WERI-Rb-1 (cell line): Measurements from ENCODE around the gene ARHGAP27.

Experiments
- DNase-seq: peaks from one replicate; pipeline ENCODE4 v3.0.0-alpha.2; 2020
- H3K27ac ChIP-seq: fragments of 250-450 bp; sonication (Bioruptor Pico); 2 replicates; pipeline ENCODE4 v1.5.1; 2020; ENCODE audit warnings: mild to moderate bottlenecking, moderate library complexity
- H3K27me3 ChIP-seq: fragments of 250-450 bp; sonication (Bioruptor Pico); 2 replicates; pipeline ENCODE4 v1.5.1; 2021; ENCODE audit warnings: mild to moderate bottlenecking, low read depth, moderate library complexity; ENCODE audit not compliant: insufficient read depth, severe bottlenecking
- H3K36me3 ChIP-seq: fragments of 250-450 bp; sonication (Bioruptor Pico); 2 replicates; pipeline ENCODE4 v1.5.1; 2020; ENCODE audit warnings: mild to moderate bottlenecking, moderate library complexity
- H3K4me3 ChIP-seq: 2 replicates; pipeline ENCODE4 v1.5.1; 2011; ENCODE audit warnings: low read depth, mild to moderate bottlenecking, control low read depth, low read length
- H3K9me3 ChIP-seq: fragments of 250-450 bp; sonication (Bioruptor Pico); 2 replicates; pipeline ENCODE4 v1.5.1; 2021; ENCODE audit warnings: mild to moderate bottlenecking, moderate library complexity; ENCODE audit not compliant: severe bottlenecking
- TF ChIP-seq, protein P1 (sequence below): IDR thresholded peaks from 2 replicates; pipeline ENCODE4 v1.5.1; 2011; ENCODE audit warnings: low read depth, mild to moderate bottlenecking, control low read depth, inconsistent platforms, low read length

The ARHGAP27 gene

DNA sequence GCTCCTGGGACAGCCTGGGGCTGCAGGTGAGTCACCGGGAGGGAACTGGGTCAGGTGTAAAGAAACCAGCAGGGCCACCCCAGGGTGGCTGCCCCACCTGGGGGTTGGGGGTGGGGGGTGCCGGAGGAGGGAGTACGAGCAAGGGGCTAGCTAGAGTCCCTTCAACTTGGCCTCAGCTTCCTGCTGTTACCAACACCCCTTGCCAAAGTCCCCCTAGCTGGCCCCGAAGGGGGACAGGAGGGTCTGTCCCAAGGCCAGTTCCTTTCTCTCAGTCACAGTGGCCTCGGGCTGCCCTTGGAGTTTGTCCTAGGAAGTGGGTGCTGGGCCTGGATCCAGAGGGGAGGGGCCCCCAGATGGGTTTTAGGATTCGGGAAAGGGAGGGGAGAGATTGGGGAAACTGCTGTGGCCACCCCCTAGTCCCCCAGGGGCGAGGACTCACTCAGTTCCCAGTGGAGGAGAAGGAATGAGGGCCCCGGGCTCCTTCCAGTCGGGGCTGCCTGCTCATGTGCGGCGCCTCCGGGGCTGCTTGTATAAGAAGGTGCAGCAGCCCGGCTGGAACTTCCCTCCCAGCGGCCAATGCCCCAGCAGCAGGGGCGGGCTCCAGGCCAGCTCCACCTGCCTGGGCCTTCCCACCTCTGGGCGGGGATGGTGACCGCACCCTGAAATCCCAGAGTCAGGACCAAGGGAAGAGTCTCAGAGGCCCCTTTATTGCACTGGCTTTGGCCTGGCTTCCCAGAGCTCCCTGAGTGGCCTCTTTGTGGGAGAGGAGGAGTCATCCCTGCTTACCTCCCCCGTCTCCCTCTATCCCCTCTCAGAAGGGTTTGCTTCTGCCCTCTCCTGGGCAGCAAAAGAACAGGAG, 7.3 kb downstream of the ARHGAP27 start:
- Histone ChIP-seq H3K27ac (peak overlapping the region; percentile 71), H3K4me3 (peak overlapping the region; percentile 54), H3K36me3 (no peaks in the 10 kb centered on the region), H3K27me3 (peaks cover 18% of the 10 kb centered on the region), H3K9me3 (no peaks in the 10 kb centered on the region)
- DNase-seq: peak; percentile 96
- TF ChIP-seq, protein P1, sequence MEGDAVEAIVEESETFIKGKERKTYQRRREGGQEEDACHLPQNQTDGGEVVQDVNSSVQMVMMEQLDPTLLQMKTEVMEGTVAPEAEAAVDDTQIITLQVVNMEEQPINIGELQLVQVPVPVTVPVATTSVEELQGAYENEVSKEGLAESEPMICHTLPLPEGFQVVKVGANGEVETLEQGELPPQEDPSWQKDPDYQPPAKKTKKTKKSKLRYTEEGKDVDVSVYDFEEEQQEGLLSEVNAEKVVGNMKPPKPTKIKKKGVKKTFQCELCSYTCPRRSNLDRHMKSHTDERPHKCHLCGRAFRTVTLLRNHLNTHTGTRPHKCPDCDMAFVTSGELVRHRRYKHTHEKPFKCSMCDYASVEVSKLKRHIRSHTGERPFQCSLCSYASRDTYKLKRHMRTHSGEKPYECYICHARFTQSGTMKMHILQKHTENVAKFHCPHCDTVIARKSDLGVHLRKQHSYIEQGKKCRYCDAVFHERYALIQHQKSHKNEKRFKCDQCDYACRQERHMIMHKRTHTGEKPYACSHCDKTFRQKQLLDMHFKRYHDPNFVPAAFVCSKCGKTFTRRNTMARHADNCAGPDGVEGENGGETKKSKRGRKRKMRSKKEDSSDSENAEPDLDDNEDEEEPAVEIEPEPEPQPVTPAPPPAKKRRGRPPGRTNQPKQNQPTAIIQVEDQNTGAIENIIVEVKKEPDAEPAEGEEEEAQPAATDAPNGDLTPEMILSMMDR: peak; percentile 80

DNA sequence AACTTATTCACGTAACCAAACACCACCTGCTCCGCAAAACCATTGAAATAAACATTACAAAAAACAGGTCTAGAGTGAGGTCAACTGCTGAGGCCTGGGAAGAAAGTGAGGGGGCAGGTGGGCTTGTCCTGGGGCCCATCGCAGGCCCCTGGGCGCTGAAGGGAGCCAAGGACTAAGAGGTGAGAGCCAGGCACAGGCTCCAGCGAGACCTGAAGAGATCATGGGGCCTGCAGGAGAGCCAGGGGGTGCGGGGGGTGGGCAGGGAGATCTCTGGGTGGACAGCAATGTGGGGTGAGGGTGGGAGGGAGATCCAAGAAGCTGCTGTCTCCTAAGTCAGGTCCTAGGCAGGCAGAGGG, 7.9 kb downstream of the ARHGAP27 start:
- Histone ChIP-seq H3K27me3 (peaks cover 13% of the 10 kb centered on the region), H3K9me3 (no peaks in the 10 kb centered on the region), H3K36me3 (no peaks in the 10 kb centered on the region), H3K4me3 (peak overlapping the region; percentile 54), H3K27ac (no peak overlapping the region)
- DNase-seq: no peak
- TF ChIP-seq, protein P1: no peak

DNA sequence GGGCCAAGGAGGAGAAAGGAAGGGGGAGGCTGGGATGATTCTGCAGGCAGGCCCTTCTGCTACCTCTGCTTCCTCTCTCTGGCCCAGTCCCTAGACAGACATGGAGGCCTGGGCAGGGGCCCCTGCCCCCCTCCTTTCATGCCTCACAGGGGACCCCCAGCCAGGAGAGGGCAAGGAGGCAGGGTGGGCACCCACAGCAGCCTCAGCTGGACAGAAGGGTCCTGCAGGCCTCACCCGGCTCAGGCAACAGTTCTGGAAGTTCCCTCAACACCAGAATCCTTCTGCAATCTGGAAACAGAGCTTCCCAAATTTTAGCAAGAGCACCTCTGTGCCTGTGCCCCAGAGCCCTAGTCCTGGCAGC, 8.7 kb downstream of the ARHGAP27 start:
- Histone ChIP-seq H3K4me3 (no peak overlapping the region), H3K36me3 (no peaks in the 10 kb centered on the region), H3K27ac (no peak overlapping the region), H3K27me3 (peaks cover 6% of the 10 kb centered on the region), H3K9me3 (no peaks in the 10 kb centered on the region)
- TF ChIP-seq, protein P1: no peak
- DNase-seq: no peak

DNA sequence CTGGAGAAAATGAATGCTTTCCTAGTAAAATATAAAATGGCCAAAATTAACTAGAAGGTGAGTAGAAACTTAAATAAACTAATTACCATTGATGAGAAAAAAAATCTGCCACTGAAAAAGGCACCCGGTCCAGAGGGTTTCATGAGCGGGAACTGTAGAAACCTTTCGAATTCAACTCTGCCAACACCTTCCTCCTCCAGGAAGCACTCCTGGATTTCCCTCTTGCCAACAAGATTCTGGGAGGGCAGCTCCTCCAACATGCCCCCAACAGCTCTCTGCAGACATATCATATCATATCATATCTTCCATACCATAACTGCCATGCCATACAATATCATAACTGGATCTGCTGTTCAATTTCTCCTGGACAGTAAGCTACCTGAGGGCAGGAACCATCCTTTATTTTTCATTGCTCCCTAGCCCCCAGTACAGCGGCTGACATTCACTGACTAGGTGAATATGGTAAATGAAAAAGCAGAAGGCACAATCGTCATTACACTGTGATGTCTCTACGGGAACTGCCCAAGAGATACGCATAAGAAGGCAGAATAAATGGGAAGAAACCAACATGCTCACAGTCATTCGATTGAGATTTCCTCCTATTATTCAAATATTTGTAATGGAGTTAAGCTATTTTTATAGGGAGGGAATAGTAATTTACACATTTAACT, 9.2 kb downstream of the ARHGAP27 start:
- DNase-seq: no peak
- no peak overlapping the region for H3K27ac ChIP-seq
- peaks cover 1% of the 10 kb centered on the region for H3K27me3 ChIP-seq
- TF ChIP-seq, protein P1: no peak
- H3K9me3 ChIP-seq: no peaks in the 10 kb centered on the region
- no peak overlapping the region for H3K4me3 ChIP-seq
- no peaks in the 10 kb centered on the region for H3K36me3 ChIP-seq

DNA sequence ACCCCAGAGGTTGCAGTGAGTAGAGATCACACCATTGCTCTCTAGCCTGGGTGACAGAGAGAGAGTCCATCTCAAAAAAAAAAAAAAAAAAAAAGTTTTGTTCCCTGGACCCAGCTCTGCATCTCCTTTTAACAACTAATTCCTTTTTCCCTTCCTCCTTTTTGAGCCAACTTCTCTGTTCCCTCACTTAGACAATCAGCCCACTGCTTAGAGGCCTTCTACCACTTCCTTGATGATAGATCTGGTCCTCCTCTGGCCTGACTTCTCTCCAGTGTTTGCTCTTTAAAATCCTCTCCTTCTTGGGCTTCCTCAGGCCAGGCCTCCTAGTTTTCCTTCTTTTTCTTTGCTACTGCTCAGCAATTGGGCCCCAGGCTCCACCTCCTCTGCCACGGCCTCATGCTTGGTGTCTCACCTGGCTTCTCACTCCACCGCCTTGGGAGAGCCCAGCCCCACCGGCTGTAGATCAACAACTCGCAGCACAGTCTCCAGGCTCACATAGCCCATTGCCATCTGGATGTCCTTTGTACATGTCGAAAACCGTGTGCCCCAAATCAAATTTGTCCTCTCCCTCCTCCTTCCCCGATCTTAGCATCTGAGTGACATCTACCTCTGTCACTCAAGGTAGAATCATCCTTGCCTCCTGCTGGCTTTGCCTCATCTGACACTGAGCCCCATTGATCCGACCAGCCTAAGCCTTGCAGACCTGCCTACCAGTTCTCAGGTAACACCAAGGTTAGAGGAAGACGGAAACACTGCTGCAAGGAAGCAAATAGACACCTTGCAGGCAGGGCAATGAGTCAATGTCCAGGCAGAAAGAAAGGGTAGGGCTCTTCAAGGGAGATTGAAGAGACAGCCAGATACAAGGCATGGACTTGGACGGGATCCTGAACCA, 17.4 kb downstream of the ARHGAP27 start:
- peak; percentile 80 for DNase-seq
- H3K27ac ChIP-seq: peak overlapping the region; percentile 0; the same call in 1 of the 2 replicates

More for the DNA sequence above, 17.4 kb downstream of the ARHGAP27 start:
- H3K4me3 ChIP-seq: no peak overlapping the region
- no peaks in the 10 kb centered on the region for H3K27me3 ChIP-seq
- no peaks in the 10 kb centered on the region for H3K36me3 ChIP-seq
- H3K9me3 ChIP-seq: no peaks in the 10 kb centered on the region
- TF ChIP-seq, protein P1: no peak
